ENCODE measurements around the gene GXYLT1. TPM values are rescaled to one million over a fixed set of nuclear protein-coding genes. Genes with fewer than 3 reads are reported as not detected.
"Not testable (repeated sequence)": the region's sequence is repeated elsewhere in the genome, so short reads cannot be mapped to it uniquely, and the experiment has no call there.

The GXYLT1 gene
- polyA plus RNA-seq, 1 donor = 35.1 TPM

DNA sequence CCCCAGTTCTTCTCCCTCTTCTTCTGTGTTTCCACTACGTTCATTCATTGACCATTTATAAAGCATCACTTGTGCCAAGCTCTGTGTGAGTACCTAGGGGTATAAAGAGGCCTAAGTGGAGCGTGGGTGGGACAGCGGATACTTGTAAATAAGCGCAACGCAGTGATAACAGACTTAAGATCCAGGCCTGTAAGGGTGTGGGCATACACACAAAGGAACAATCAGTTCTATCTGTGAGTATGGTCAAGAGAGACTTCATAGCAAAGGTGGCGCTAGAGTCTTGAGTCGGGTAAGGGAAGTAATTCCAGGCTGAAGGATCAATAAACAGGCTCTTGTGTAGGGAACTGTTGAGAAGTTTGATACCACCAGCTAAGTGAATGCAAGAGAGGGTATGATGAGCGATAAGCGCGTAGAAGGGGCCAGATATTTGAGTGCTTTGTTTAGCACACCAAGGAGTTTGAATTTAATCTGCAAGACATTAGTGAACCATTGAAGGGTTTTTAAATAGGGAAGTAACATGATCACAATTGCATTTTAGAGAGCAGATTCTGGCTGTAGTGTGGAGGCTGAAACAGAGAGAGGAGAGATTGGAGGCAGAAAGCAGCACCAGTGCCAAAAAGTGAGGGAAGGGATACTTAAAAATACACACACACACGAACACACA, 1.0 kb upstream of the GXYLT1 start:
- no peak for DNase-seq

DNA sequence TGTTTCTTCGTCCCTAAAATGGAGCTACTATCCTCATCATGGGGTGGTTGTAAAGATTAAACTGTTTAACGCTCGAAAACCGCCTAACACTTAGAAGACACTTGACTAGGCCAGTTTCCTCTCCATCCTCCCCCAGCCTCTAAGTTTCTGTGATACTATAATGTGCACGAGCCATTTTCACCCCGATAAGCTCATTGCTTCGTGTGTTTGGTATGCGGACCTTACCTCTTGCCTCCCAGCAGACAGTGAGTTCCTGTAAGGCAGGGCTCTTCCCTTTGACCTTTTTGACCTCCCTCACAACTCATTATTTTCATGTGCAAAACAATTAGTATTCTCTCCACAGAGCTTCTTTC, 499 bp upstream of the GXYLT1 start:
- DNase-seq = no peak

DNA sequence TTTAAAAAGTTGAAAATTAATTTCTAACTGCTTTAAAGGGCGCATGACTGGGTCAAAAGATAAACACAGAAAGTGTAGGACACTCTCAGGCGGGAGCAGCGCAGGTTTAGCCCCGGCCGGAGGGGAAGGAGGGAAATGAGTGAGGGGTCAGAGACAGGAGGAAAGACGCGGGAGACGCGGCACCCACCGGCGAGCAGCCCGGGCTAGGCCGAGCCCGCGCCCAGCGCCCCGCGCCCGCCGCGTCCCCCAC, 591 bp downstream of the GXYLT1 start:
- no peak for DNase-seq

DNA sequence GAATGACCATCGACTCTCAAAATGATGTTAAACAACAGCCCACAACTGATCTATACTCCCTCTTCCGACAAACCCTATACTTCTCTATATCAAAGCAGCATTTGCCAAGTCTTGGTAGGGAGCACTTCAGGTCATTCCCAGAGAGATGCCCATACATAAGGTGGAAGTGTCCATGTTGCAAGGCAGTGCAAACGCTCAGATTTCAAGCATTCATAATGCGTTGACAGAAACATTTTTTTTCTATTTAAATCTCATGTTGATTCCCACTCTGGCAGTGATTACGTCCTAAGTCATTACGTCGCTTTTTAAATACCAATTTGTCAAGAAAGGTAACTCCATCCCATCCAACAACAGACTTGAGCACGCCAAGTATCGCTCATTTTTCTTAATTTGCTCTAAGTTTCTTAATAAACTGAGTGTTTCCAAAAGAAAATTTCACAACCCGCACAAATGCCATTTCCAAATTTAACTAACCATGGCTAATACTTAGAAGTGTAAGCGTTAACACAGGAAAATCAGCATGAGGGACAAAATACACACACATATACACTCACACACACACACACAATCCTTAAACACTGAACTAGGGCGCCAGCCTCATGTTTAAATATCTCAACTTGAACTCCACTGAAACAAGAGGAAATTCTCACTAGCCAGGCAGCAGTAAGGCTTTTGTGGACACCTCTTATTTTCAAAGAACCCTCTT, 1.1 kb downstream of the GXYLT1 start:
- peak; percentile 39 for DNase-seq

DNA sequence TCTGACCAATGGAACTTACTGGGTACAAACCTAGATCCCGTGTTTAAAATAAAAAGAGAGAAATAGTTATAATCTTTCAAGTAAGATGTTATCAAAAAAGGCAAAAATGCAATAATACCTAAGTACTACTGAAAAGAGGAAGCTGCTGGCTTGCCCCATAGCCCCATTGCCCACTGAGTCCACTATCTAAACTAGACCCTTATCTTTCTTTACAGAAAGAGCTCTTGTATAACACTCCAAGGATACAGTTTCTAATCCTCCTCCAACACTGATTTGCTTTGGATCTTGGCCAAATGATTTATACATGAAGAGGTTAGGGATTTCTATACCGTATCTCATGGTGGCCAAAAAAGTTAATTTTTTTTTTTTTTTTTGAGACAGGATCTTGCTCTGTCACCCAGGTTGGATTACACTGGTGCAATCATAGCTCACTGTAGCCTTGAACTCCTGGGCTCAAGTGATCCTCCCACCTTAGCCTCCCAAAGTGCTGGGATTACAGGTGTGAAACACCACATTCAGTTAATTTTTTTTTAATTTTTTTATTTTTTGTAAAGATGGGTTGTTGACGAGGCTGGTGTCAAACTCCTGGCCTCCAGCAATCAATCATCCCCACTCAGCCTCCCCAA, 2.6 kb downstream of the GXYLT1 start:
- no peak for DNase-seq

DNA sequence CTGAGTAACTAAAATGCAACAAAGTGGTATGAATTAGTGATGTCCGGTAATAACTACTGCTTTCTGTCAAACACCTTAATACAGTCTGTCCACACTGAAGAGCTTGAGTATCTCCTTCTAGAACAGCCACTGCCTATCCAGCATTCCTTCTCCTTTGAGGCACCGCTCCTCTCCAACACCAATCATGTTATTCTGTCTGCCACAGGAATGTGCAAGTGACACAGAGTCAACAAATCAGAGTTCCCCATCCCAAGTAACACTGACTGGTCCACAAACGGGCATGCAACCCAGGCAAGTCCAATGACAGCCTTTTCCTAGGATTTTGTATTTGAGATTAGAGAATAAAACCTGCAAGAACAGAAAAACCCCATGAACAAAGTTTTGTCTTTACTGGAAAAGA, 3.8 kb downstream of the GXYLT1 start:
- no peak for DNase-seq

DNA sequence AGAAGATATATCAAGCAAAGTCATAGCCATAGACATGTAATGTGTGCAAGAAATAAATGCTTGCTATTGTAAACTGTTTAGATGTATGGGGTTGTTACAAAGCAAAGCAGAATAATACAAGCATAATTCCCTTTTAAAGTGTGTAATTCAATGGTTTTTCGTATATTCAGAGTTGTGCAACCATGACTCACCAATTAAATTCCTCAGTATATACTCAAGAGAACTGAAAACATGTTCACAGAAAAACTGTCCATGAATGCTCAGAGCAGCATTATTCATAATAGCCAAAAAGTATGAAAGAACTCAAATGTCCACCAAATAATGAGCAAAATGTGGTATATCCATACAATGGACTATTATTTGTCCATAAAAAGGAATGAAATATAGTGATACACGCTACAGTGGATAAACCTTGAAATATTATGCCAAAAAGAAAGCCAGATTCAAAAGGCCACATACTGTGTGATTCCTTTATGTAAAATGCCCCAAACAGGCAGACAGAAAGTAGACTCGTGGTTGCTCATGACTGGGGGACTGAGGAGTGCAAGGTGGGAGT, 9.3 kb downstream of the GXYLT1 start:
- no peak for DNase-seq

DNA sequence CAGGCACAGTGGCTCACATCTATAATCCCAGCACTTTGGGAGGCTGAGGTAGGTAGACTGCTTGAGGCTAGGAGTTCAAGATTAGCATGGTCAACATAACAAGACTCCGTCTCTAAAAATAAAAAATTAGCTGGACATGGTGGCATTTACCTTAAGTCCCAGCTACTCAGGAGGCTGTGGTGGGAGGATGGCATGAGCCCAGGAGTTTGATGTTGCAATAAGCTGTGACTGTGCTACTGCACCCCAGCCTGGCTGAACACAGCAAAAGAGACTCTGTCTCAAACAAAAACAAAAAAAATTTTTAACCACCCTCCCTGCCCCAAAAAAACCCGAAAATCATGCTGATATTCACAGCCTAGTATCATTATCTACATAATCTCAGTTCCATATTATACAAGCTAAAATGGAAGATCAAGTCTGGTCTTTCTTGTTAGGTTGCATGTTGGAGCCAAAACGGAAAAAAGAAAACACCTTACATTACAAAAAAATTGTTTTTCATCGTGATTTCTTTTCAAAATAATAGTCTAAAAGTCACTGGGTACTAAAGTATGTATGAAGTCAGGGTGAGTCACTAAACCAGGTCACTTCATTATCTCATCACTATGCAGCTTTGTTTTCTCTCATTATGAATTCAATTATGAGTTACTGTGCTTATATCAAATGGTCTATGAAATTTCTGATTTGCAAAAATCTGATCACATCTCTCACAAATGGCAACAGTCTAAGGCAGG, 13.8 kb downstream of the GXYLT1 start:
- no peak for DNase-seq

DNA sequence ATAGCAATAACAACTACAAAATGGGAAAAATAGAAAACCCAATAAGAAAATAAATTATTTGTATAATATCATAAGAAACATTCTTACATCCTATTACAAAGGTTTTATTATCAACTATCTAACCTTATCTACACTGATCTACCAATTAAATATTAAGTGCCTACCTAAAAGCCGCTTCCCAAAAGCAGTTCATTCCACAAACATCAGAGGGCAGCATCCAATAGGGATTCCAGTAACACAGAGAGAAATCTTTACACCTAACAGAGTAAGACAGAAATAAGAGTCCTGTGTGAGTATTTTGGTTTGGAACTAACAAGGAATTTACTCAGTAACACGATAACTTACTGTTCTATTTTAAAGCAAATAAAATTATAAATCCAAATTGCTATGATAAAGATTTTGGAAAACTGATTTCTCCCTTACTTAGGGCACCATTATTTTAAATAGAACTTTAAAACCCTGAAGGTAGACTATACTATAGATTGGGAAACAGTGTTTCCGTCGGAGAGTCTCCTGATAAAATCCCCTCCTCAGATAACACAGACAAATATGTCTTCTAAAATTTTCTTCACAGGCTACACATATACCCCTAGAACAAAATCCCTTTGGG, 15.0 kb downstream of the GXYLT1 start:
- peak; percentile 77 for DNase-seq

DNA sequence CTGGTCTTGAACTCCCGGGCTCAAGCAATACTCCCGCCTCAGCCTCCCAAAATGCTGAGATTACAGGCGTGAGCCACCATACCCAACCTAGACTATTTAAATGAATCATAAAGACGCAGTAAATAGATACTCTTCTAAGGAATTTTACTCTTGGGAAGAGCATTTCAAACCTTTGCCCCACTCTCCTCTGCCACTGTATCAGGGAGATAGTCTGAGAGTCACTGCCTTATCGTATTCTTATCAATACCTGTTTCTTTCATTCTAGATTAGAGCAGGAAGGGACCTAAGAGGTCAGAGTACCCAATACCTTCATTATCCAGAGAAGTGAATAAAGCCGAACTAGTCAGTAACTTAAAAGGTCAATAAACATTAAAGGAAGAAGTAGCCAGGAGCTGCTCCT, 15.8 kb downstream of the GXYLT1 start:
- DNase-seq = no peak

DNA sequence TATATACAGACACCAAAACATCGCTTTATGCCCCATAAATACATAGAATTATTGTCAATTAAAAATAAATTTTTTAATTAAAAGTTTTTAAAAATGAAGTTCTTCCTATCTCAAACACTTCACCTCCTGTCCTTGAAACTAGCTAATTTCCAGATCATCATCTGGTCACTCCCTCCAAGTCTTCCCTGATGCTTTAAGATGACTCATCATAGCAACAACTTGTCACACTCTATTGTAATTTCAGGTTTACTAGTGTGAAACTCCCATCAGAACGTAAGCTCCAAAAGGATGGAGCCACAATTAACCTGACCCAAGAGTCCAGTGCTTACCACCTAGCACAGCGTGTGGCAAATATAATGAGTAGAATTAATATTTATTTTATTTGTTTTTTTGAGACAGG, 16.3 kb downstream of the GXYLT1 start:
- DNase-seq = no peak

DNA sequence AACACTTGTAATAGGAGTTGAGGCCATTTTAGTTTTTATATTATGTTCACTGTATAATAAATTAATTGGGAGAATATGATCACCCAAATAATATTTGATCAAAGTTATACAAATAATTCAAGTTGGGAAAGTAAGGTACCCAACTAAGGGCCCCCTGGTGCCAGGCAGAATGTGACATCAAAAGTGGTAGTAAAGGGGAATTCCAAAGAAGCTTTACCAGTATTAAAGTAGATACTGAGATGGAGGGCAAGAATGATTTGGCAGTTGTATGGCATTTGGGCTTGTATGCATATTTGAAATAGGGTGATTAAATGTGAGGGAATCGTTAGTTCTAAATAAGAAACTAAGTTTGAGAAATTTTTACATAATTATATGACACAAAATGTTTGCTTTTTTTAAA, 17.7 kb downstream of the GXYLT1 start:
- no peak for DNase-seq

DNA sequence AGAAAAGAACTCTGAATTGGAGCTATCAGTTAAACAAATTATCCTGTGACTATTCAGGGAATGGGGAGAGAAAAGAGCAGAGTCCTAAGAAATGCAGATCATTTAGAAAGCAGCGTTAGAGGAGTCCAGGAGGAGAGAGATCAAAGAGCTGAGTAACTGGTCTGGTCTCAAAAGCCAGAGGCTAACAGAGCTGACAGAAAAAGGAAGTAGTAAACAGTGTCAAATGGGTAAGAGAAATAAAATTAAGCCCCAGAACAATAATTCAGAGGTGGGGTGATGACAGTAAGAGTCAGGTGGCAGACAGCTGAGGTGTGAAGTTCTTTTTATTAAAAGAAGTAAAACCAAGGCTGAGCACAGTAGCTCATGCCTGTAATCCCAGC, 19.3 kb downstream of the GXYLT1 start:
- no peak for DNase-seq

DNA sequence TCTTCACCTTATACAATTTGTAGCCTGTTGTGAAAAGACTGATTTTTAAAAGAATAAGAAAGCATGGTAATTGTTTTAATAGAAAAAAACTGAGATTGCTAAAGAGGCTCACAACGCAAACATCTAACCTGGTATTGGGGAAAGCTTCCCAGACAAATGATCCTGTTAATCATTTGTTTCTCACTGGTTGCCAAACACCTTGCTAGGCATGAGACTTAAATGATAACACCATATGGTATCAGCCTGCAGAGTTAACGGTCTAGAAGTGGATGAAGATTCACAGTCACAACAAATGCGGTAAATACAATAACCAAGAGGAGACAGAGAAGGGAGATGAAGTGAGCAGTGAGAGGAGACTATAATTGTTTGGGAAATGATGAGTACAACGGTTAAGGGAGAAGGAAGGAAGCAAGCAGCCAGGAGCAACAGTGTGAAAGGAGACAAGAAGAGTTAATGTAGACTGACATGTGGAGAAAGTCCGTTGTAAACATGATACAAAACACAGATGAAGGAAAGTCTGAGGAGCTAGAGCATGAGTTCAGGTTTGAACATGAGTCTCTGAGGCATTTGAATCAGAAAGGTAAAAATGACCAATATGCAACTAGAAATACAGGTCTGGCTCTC, 19.8 kb downstream of the GXYLT1 start:
- no peak for DNase-seq

DNA sequence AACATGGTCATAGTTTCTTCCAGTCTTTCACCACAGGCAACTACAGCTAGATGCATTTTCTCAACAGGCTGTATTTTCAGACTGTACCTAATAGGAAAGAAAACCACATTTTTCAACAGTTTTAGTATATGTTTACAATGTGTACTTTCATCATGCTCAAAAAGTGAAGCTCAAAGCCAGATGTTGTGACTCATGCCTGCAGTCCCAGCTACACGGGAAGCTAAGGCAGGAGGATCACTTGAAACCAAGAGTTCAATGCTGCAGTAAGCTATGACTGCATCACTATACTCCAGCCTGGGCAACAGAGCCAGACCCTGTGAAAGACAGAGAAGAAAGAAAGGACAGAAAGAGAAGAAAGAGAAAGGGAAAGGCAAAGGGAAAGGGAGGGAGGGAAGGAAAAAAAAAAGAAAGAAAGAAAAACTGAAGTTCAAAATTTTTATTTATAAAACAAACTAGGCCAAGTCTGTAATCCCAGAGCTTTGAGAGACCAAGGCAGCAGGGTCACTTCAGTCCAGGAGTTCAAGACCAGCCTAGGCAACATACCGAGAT, 25.5 kb downstream of the GXYLT1 start:
- DNase-seq = no peak

DNA sequence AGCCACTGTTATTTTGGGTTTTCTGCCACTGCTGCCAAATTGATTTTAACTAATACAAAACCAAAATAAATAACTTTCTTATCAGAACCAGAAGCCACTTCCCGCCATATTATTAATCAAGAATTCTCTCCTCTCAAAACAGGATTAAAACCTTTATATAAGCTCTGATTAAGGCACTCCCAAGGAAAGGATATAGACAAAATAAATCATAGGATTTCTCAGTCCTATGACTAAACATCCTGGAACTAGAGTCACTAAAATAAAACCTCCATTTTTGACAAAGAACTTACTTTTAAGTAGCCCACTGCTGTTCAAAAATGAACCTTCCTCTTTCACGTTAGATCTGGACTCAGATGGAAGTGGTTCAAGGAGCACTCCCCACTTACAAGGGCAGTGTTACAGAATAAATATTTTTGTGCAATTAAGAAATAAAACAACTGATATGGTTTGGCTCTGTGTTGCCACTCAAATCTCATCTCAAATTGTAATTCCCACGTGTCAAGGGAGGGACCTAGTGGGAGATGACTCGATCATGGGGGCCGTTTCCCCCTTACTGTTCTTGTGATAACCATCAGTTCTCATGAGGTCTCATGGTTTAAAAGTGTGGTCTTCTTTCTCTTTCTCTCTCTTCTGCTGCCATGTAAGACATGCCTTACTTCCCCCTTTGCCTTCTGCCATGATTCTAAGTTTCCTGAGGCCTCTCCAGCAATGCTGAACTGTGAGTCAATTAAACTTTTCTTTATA, 26.4 kb downstream of the GXYLT1 start:
- DNase-seq = no peak

DNA sequence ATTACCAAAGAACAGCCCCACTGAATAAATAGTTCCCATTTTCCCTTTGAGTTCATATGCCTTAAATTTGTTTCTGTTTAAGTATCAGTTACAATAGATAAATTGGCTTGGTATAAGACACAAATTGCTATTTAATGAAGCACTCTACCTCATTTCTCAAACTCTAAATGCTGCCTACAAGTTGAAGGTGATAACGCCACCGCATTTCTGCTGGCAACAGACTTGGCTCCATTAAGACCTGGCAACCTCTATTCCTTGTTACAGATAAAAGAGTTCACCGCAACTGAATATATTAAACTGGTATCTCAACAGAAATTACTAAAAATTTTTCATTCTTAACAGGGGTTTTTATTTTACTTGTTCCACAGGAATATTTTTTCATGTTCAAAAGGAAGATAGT, 35.6 kb downstream of the GXYLT1 start:
- no peak for DNase-seq

DNA sequence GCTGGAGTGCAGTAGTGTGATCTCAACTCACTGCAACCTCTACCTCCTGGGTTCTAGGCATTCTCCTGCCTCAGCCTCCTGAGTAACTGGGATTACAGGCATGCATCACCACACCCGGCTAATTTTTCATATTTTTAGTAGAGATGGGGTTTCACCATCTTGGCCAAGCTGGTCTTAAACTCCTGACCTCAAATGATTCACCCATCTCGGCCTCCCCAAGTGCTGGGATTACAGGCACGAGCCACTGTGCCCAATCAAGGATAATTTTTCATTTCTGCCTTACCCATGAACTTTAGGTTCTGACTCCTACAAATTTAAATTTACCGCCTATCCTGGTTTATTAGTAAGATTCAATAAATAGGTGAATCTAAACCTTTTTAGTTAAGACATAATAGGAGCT, 37.9 kb downstream of the GXYLT1 start:
- not testable (repeated sequence) for DNase-seq

DNA sequence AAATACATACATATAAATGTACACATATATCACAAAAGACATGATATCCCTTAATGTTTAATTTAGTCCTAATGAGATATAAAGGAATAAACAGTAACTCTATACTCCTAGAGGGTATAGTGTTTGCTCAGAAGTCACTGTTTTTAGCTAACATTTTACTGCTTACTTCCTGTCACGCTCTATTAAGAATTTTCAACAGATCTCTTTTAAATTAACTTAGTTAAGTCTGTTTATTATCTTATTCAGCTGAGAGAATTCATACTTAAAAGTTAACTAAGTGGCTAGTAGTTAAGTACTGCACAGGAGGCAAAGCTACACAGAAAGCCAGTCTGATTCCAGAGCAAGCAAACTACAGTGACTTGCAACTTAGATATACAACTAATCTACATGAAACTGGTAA, 39.9 kb downstream of the GXYLT1 start:
- no peak for DNase-seq

DNA sequence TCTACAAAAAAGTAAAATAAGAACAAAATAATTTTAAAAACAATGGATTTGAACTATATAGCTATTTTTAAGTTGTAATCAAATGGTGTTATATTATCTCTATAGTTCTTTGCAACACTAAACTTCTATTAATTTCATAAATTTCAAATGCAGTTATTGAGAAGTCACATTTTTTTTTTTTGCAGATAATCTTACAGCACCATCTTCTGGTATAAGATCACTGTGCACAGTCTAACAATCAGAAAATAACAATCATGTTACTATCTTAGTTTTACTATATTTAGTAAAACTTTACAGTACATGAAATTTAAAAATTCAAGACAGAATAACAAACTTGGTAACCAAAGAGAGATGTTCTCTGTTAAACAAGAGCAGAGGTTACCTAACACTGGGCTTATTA, 40.6 kb downstream of the GXYLT1 start:
- no peak for DNase-seq

DNA sequence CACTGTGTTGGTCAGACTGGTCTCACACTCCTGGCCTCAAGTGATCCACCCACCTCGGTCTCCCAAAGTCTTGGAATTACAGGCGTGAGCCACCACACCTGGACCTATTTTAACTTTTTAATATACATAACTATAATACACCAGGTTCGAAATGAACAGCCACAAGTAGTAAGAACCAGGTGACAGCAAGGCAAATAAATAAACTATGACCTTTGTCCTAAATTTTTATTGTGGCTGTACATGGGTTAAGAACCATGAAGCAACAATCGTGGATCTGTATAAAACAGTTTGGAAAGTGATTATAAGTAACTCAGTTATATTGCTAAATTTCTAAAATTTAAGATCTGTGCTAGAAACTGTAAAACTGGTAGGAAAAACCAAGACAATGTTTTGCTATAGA, 41.5 kb downstream of the GXYLT1 start:
- DNase-seq = no peak
